ENCODE measurements around the gene RRAGD. TPM values are rescaled to one million over a fixed set of nuclear protein-coding genes. Genes with fewer than 3 reads are reported as not detected.

RRAGD gene
- total RNA-seq, 1 donor from 2014 or later = 160 TPM

Other genes starting within 250 kb of the RRAGD start
- gene GABRR1, start 194.9 kb downstream of the RRAGD start, total RNA-seq = not detected
- 0.52 TPM for gene GABRR2, start 97.0 kb downstream of the RRAGD start, total RNA-seq
- 13.6 TPM for gene UBE2J1, start 59.6 kb downstream of the RRAGD start, total RNA-seq
- gene ANKRD6, start 20.9 kb upstream of the RRAGD start, total RNA-seq = 21.4 TPM
- gene LYRM2, start 226.5 kb upstream of the RRAGD start, total RNA-seq = 30.7 TPM